WTC11 (cell line): ENCODE measurements around the gene PEX1. TPM values are rescaled to one million over a fixed set of nuclear protein-coding genes. Genes with fewer than 3 reads are reported as not detected.
"Not testable (repeated sequence)": the region's sequence is repeated elsewhere in the genome, so short reads cannot be mapped to it uniquely, and the experiment has no call there.

Experiments used
- ATAC-seq: fragments of 200-7000 bp; cut with Tn5 transposase; 2 replicates; pipeline ENCODE4 v1.10.0; 2021; ENCODE audit warnings: mild to moderate bottlenecking, moderate library complexity
- CTCF ChIA-PET: fragments of 300-600 bp; sonication (Branson Sonifier 250); formaldehyde crosslinking; loops from one replicate; lab custom pipeline; 2021; ENCODE audit warnings: antibody characterized with exemption; lab: Charles Lee
- POLR2A ChIA-PET: fragments of 350-600 bp; sonication (Branson Sonifier 250); formaldehyde crosslinking; loops from one replicate; lab custom pipeline; 2021; ENCODE audit warnings: antibody characterized with exemption; lab: Charles Lee
- DNase-seq: peaks from one replicate; pipeline ENCODE4 v3.0.0; 2021; ENCODE audit warnings: low spot score
- H3K27ac Mint-ChIP-seq: 2 replicates; pipeline ENCODE4 v1.8.0; 2021; ENCODE audit warnings: mixed read lengths
- H3K27me3 Mint-ChIP-seq: 2 replicates; pipeline ENCODE4 v1.8.0; 2021; ENCODE audit warnings: low read depth, mild to moderate bottlenecking, moderate library complexity, mixed read lengths
- H3K36me3 Mint-ChIP-seq: 2 replicates; pipeline ENCODE4 v1.8.0; 2021; ENCODE audit warnings: mixed read lengths
- H3K4me1 Mint-ChIP-seq: 2 replicates; pipeline ENCODE4 v1.8.0; 2022; ENCODE audit warnings: mixed read lengths
- H3K4me3 Mint-ChIP-seq: 2 replicates; pipeline ENCODE4 v1.8.0; 2021; ENCODE audit warnings: mild to moderate bottlenecking, moderate library complexity, mixed read lengths
- H3K9me3 Mint-ChIP-seq: 2 replicates; pipeline ENCODE4 v1.8.0; 2021; ENCODE audit warnings: mixed read lengths
- ATF1 ChIP-seq: sonication (generic); formaldehyde crosslinking; IDR thresholded peaks from 2 replicates; pipeline ENCODE4 v1.8.1; 2023; ENCODE audit warnings: mild to moderate bottlenecking, moderate library complexity, missing genetic modification reagents
- FOXK1 ChIP-seq: sonication (generic); formaldehyde crosslinking; IDR thresholded peaks from 2 replicates; pipeline ENCODE4 v1.8.0; 2022; ENCODE audit warnings: mild to moderate bottlenecking, moderate library complexity, missing genetic modification reagents
- SOX15 ChIP-seq: fragments of 250-450 bp; sonication (Bioruptor Pico); IDR thresholded peaks from 2 replicates; pipeline ENCODE4 v1.9.0; 2021; ENCODE audit warnings: mild to moderate bottlenecking
- SP1 ChIP-seq: sonication (generic); formaldehyde crosslinking; conservative IDR thresholded peaks from 2 replicates; pipeline ENCODE4 v1.8.1; 2022; ENCODE audit warnings: missing genetic modification reagents
- TEAD1 ChIP-seq: sonication (generic); formaldehyde crosslinking; IDR thresholded peaks from 2 replicates; pipeline ENCODE4 v1.8.0; 2022; ENCODE audit warnings: mild to moderate bottlenecking, missing genetic modification reagents
- ZMAT4 ChIP-seq: fragments of 250-450 bp; sonication (Bioruptor Pico); IDR thresholded peaks from 2 replicates; pipeline ENCODE4 v1.9.0; 2021; ENCODE audit warnings: mild to moderate bottlenecking
- total RNA-seq: library from RNA; stranded (reverse); gene quantifications from 3 replicates; pipeline ENCODE4 v1.2.3, GENCODE V29; 2021
- TF ChIP-seq, protein P1 (sequence below): sonication (generic); formaldehyde crosslinking; IDR thresholded peaks from 2 replicates; pipeline ENCODE4 v1.8.0; 2023; ENCODE audit warnings: mild to moderate bottlenecking, missing genetic modification reagents
- TF ChIP-seq, protein P2 (sequence below): sonication (generic); formaldehyde crosslinking; IDR thresholded peaks from 2 replicates; pipeline ENCODE4 v1.8.0; 2022; ENCODE audit warnings: mild to moderate bottlenecking, missing genetic modification reagents
- TF ChIP-seq, protein P3 (sequence below): fragments of 250-450 bp; sonication (Bioruptor Pico); IDR thresholded peaks from 2 replicates; pipeline ENCODE4 v1.9.0; 2021; ENCODE audit warnings: moderate library complexity, mild to moderate bottlenecking, inconsistent platforms, borderline replicate concordance
- TF ChIP-seq, protein P4 (sequence below): sonication (generic); formaldehyde crosslinking; IDR thresholded peaks from 2 replicates; pipeline ENCODE4 v1.8.1; 2023; ENCODE audit warnings: mild to moderate bottlenecking, missing genetic modification reagents, moderate library complexity

The PEX1 gene
- total RNA-seq, 1 experiment from 2014 or later, result 24.9 TPM

- TF ChIP-seq, protein P1, sequence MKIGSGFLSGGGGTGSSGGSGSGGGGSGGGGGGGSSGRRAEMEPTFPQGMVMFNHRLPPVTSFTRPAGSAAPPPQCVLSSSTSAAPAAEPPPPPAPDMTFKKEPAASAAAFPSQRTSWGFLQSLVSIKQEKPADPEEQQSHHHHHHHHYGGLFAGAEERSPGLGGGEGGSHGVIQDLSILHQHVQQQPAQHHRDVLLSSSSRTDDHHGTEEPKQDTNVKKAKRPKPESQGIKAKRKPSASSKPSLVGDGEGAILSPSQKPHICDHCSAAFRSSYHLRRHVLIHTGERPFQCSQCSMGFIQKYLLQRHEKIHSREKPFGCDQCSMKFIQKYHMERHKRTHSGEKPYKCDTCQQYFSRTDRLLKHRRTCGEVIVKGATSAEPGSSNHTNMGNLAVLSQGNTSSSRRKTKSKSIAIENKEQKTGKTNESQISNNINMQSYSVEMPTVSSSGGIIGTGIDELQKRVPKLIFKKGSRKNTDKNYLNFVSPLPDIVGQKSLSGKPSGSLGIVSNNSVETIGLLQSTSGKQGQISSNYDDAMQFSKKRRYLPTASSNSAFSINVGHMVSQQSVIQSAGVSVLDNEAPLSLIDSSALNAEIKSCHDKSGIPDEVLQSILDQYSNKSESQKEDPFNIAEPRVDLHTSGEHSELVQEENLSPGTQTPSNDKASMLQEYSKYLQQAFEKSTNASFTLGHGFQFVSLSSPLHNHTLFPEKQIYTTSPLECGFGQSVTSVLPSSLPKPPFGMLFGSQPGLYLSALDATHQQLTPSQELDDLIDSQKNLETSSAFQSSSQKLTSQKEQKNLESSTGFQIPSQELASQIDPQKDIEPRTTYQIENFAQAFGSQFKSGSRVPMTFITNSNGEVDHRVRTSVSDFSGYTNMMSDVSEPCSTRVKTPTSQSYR (CRISPR knock-in tag), result no peak
- TF ChIP-seq ZMAT4 (CRISPR knock-in tag) (no peak), TEAD1 (CRISPR knock-in tag) (no peak), SP1 (CRISPR knock-in tag) (no peak)
- TF ChIP-seq, protein P2, sequence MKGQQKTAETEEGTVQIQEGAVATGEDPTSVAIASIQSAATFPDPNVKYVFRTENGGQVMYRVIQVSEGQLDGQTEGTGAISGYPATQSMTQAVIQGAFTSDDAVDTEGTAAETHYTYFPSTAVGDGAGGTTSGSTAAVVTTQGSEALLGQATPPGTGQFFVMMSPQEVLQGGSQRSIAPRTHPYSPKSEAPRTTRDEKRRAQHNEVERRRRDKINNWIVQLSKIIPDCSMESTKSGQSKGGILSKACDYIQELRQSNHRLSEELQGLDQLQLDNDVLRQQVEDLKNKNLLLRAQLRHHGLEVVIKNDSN (CRISPR knock-in tag), result no peak
Measured at GRCh38 chr7:92485974-92486373, 42.3 kb downstream of the PEX1 start (continued).

- Mint-ChIP-seq H3K9me3 (no peaks in the 10 kb centered on the region), H3K36me3 (peaks cover 25% of the 10 kb centered on the region), H3K4me1 (no peaks in the 10 kb centered on the region), H3K27ac (no peak overlapping the region), H3K27me3 (no peaks in the 10 kb centered on the region), H3K4me3 (no peak overlapping the region)
- ATAC-seq (no peak), DNase-seq (no peak)
- CTCF ChIA-PET, result no interaction called here
- TF ChIP-seq SOX15 (CRISPR knock-in tag) (no peak), FOXK1 (CRISPR knock-in tag) (no peak), ATF1 (no peak)
- TF ChIP-seq, protein P3, sequence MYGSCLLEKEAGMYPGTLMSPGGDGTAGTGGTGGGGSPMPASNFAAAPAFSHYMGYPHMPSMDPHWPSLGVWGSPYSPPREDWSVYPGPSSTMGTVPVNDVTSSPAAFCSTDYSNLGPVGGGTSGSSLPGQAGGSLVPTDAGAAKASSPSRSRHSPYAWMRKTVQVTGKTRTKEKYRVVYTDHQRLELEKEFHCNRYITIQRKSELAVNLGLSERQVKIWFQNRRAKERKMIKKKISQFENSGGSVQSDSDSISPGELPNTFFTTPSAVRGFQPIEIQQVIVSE (CRISPR knock-in tag), result no peak
- TF ChIP-seq, protein P4, sequence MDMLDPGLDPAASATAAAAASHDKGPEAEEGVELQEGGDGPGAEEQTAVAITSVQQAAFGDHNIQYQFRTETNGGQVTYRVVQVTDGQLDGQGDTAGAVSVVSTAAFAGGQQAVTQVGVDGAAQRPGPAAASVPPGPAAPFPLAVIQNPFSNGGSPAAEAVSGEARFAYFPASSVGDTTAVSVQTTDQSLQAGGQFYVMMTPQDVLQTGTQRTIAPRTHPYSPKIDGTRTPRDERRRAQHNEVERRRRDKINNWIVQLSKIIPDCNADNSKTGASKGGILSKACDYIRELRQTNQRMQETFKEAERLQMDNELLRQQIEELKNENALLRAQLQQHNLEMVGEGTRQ, result no peak
- TF ChIP-seq, all 79 proteins: peak for 0
- POLR2A ChIA-PET, result no interaction called here
Measured at GRCh38 chr7:92485267-92485892, 42.9 kb downstream of the PEX1 start.

- CTCF ChIA-PET, result not testable (repeated sequence)
Measured at GRCh38 chr7:92484226-92484625, 44.1 kb downstream of the PEX1 start.

DNA sequence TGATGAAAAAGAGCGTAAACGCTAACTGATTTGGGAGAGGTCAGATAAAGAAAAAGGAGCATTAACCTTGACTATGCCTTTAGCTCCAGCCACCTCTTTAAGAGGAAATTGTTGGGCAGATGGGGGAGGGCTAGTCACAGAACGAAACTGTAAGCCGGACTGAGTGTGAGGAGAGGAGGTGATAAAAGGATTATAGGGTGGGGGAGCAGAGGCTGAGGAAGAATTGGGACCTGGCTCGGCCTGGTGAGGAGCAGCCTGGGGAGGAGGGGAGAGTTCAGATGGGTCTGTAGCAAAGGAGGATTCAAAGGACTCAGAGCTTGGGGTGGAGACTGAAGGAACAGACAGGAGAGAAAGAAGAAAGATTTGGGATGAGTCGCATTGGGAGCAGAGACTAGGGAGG is 44.7 kb downstream of the PEX1 start:
- CTCF ChIA-PET, H3K27ac Mint-ChIP-seq, DNase-seq, H3K9me3 Mint-ChIP-seq, ATAC-seq, H3K27me3 Mint-ChIP-seq, H3K4me3 Mint-ChIP-seq, H3K4me1 Mint-ChIP-seq: not testable (repeated sequence)
- peaks cover 17% of the 10 kb centered on the region for H3K36me3 Mint-ChIP-seq
- POLR2A ChIA-PET, result interaction anchor here (0.6 kb wide), 1 partner anchor 365 kb away, joined by 5 read pairs; no protein-coding TSS in a partner anchor

More at GRCh38 chr7:92484226-92484625, 44.1 kb downstream of the PEX1 start:
- peaks cover 19% of the 10 kb centered on the region for H3K36me3 Mint-ChIP-seq
- H3K4me1 Mint-ChIP-seq, ATAC-seq, H3K4me3 Mint-ChIP-seq, H3K27me3 Mint-ChIP-seq, DNase-seq, H3K27ac Mint-ChIP-seq, H3K9me3 Mint-ChIP-seq, POLR2A ChIA-PET: not testable (repeated sequence)

DNA sequence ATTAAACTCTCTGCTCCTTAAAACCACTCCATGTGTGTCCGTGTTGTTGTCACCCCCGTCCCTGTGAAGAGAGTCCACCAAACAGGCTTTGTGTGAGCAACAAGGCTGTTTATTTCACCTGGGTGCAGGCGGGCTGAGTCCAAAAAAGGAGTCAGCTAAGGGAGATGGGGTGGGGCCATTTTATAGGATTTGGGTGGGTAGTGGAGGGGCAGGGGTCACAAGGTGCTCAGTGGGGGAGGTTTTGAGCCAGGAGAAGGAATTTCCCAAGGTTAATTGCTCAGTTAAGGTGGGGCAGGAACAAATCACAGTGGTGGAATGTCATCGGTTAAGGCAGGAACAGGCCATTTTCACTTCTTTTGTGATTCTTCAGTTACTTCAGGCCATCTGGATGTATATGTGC is 49.2 kb downstream of the PEX1 start:
- ATAC-seq, result peak; percentile 24; the same call in 1 of the 2 replicates
- H3K36me3 Mint-ChIP-seq, result not testable (repeated sequence)
- peaks cover 14% of the 10 kb centered on the region for H3K4me1 Mint-ChIP-seq

More for the DNA sequence above, 49.2 kb downstream of the PEX1 start:
- DNase-seq, CTCF ChIA-PET, H3K4me3 Mint-ChIP-seq, POLR2A ChIA-PET, H3K9me3 Mint-ChIP-seq, H3K27ac Mint-ChIP-seq, H3K27me3 Mint-ChIP-seq: not testable (repeated sequence)
